Dendritic cell treated with granulocyte-macrophage colony-stimulating factor and Interleukin-4, amounts not matched to agents 40 ng/mL and 50 ng/mL, for 4 days (primary cell): ENCODE results near the gene ABTB2.

ENCODE experiments used
- H3K27ac Mint-ChIP-seq: one replicate; pipeline ENCODE4 v1.8.0; 2022; ENCODE audit warnings: mild to moderate bottlenecking, mixed read lengths
- H3K27me3 Mint-ChIP-seq: one replicate; pipeline ENCODE4 v1.8.0; 2022; ENCODE audit warnings: mild to moderate bottlenecking, mixed read lengths
- H3K36me3 Mint-ChIP-seq: one replicate; pipeline ENCODE4 v1.8.0; 2022; ENCODE audit warnings: low read depth, mixed read lengths
- H3K4me1 Mint-ChIP-seq: one replicate; pipeline ENCODE4 v1.8.0; 2022; ENCODE audit warnings: low read depth, mixed read lengths
- H3K4me3 Mint-ChIP-seq: one replicate; pipeline ENCODE4 v1.8.0; 2022; ENCODE audit warnings: mild to moderate bottlenecking, moderate library complexity, mixed read lengths
- H3K9me3 Mint-ChIP-seq: one replicate; pipeline ENCODE4 v1.8.0; 2022; ENCODE audit warnings: mixed read lengths
- intact Hi-C: fragments of 100-400 bp; cut with micrococcal nuclease; formaldehyde crosslinking; loops from one replicate; pipeline ENCODE4 v1.15.0; 2022

ABTB2 gene

DNA sequence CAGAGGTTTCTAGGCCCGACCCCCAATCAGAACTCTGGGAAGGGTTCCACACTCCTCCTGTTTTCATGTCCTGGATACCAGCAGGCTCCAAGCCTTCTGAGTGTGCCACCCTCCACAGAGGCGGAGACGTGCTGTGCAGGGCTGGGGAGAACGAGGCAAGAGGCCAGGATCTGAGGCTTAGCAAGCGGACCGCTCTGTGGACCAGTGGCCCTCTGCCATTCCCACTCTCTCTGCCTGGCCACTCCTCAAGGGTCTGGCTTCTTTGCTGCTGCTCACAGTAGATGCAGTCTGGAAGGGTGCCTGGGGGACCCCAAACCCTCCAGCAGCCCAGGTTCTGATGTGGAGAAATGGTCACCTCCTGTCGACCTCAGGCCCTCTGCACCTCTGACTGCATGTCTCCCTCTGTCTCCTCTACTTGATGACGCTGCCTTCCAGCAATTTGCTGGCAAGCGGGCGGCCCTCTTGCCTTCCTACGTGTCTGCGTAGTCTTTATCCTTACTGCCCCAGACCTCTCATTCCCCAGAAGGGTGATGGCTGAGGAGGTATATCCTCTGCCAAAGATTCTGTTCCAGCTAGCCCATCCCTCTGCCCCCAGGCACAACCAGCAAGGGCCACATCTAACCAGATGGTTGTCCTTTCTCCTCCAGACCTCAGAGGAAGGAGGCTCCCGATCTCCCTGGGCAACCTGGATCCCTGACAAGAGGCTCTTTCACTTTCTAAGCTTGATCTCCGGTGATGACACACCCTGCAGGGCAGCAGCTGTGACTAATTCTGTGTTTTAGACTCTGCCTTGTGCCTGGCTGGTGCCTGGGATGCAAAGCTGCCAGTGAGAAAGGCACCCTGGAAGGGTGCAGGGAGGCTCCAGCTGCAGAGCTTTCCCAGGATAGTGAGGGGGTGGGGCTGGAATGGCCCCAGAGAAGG is 165.1 kb downstream of the ABTB2 start:
- Mint-ChIP-seq H3K36me3 (no peaks in the 10 kb centered on the region), H3K4me1 (no peaks in the 10 kb centered on the region), H3K4me3 (no peak overlapping the region), H3K9me3 (no peaks in the 10 kb centered on the region), H3K27ac (no peak overlapping the region), H3K27me3 (no peaks in the 10 kb centered on the region)
- intact Hi-C loops = no loop called here

DNA sequence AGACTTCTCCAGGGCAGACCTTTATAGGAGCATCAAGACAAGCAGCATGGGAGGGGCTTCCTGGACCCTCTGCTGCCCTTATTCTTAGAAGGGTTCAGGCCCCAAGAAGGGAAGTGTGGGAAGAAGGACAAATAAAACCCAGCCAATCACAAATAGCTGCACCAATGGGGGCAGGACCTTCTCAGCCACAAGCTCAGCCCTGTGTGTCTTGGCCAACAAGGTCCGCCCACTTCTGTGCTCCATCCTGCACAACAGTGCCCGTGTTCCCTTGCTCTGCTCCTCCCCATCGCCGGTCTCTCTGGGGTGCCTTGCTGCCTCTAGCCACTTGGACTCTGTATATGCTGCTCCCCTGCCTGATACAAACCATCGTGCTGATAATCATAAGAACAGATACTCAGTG is 166.2 kb downstream of the ABTB2 start:
- Mint-ChIP-seq H3K9me3 (no peaks in the 10 kb centered on the region), H3K27ac (no peak overlapping the region), H3K4me3 (no peak overlapping the region), H3K27me3 (no peaks in the 10 kb centered on the region), H3K4me1 (no peaks in the 10 kb centered on the region), H3K36me3 (no peaks in the 10 kb centered on the region)
- intact Hi-C loops = no loop called here

GRCh38 chr11:34190192-34191139 is 167.3 kb downstream of the ABTB2 start:
- no peaks in the 10 kb centered on the region for H3K4me1 Mint-ChIP-seq
- intact Hi-C loops = no loop called here
- H3K4me3 Mint-ChIP-seq = no peak overlapping the region
- no peaks in the 10 kb centered on the region for H3K9me3 Mint-ChIP-seq
- no peaks in the 10 kb centered on the region for H3K36me3 Mint-ChIP-seq
- H3K27ac Mint-ChIP-seq = no peak overlapping the region
- H3K27me3 Mint-ChIP-seq = no peaks in the 10 kb centered on the region

DNA sequence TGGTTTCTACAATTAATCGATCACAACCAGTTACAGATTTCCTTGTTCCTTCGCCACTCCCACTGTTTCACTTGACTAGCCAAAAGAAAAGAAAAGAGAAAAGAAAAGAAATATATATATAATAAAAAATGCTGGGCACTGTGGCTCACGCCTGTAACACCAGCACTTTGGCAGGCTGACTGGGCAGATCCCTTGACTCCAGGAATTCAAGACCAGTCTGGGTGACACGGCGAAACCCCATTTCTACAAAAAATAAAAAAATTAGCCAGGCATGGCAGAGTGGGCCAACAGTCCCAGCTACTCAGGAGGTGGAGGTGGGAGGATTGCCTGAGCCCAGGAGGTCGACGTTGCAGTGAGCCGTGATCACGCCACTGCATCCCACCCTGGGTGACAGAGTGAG is 168.6 kb downstream of the ABTB2 start:
- H3K27me3 Mint-ChIP-seq = no peaks in the 10 kb centered on the region
- H3K36me3 Mint-ChIP-seq = no peaks in the 10 kb centered on the region
- H3K9me3 Mint-ChIP-seq = no peaks in the 10 kb centered on the region
- no peaks in the 10 kb centered on the region for H3K4me1 Mint-ChIP-seq
- intact Hi-C loops = no loop called here
- H3K4me3 Mint-ChIP-seq = no peak overlapping the region
- no peak overlapping the region for H3K27ac Mint-ChIP-seq

- Mint-ChIP-seq H3K9me3 (no peaks in the 10 kb centered on the region), H3K27ac (no peak overlapping the region), H3K4me3 (no peak overlapping the region), H3K27me3 (no peaks in the 10 kb centered on the region), H3K36me3 (no peaks in the 10 kb centered on the region), H3K4me1 (no peaks in the 10 kb centered on the region)
- intact Hi-C loops = no loop called here
These were observed 169.6 kb downstream of the ABTB2 start for GRCh38 chr11:34188181-34188580.

DNA sequence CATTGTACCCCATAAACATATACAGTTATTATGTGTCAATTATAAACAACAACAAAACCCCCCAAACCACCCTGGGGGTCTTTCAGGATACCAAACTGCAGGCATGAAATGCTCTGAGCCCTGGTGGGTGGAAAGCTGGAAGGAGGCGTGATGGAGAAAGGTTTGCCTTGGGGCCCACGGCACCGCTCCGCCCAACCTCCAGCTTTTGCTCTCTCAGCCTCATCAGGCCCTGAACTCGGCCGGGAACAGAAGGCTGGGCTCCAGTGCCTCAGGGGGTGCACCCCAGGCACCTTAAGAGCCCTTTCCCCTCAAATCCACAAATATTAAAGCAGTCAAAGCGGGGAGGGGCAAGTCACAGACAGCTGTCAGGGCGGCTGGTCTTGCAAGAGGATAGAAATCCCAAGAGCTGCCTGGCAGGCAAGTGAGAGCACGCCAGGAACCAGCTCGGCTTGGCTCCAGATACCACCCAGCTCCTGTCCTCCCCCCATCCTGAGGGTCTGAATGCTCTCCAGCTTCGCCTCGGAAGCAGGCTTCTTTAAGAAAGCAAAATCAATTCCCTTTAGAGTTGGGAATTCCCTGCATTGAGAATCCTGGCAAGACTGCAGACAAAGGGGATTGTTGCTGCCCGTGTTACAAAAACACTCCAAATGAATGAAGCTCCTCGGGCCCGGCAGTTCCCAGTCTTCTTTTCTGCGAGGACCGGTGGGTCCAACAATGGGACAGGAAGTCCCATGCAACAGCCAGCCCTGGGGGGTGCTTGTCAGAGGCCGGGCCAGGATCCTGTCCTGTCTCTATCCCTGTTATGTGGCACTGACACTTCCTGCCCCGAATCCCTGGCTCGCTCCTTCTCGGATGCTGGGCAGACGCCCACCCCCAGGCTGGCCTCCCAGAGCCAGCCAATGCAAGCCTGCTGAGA is 171.6 kb downstream of the ABTB2 start:
- Mint-ChIP-seq H3K4me3 (no peak overlapping the region), H3K27me3 (no peaks in the 10 kb centered on the region), H3K36me3 (no peaks in the 10 kb centered on the region), H3K9me3 (no peaks in the 10 kb centered on the region), H3K4me1 (peaks cover 9% of the 10 kb centered on the region), H3K27ac (no peak overlapping the region)
- intact Hi-C loops = no loop called here

DNA sequence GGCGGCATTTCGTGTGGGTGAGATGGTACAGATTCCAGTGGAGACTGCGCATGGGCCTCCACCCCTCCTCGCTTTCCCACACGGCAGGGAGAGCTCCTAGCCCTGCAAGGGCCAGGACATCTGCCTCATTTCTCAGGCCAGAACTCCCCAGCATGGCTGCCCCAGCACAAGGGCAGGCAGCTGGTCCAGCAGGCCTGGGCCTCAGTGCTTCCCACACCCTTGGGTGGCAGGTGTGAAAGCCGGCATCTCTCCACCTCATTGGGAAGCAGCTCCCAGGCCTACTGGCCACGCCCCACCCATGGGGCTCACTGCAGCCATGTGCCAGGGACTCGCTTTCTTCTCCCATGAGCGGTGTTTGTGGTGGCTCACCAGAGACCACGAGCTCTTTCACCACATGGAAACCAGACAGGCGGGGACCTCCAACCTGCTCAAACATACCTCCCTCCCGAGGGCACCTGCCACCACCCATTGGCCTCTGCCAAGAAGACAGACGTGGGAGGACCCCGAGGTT is 173.2 kb downstream of the ABTB2 start:
- peaks cover 16% of the 10 kb centered on the region for H3K4me1 Mint-ChIP-seq
- no peaks in the 10 kb centered on the region for H3K9me3 Mint-ChIP-seq
- intact Hi-C loops = no loop called here
- no peaks in the 10 kb centered on the region for H3K27me3 Mint-ChIP-seq
- no peak overlapping the region for H3K27ac Mint-ChIP-seq
- H3K4me3 Mint-ChIP-seq = no peak overlapping the region
- no peaks in the 10 kb centered on the region for H3K36me3 Mint-ChIP-seq

- Mint-ChIP-seq H3K36me3 (no peaks in the 10 kb centered on the region), H3K27me3 (no peaks in the 10 kb centered on the region), H3K27ac (no peak overlapping the region), H3K9me3 (no peaks in the 10 kb centered on the region), H3K4me3 (no peak overlapping the region), H3K4me1 (peaks cover 16% of the 10 kb centered on the region)
- intact Hi-C loops = no loop called here
These were observed 173.9 kb downstream of the ABTB2 start for GRCh38 chr11:34183848-34184391.

DNA sequence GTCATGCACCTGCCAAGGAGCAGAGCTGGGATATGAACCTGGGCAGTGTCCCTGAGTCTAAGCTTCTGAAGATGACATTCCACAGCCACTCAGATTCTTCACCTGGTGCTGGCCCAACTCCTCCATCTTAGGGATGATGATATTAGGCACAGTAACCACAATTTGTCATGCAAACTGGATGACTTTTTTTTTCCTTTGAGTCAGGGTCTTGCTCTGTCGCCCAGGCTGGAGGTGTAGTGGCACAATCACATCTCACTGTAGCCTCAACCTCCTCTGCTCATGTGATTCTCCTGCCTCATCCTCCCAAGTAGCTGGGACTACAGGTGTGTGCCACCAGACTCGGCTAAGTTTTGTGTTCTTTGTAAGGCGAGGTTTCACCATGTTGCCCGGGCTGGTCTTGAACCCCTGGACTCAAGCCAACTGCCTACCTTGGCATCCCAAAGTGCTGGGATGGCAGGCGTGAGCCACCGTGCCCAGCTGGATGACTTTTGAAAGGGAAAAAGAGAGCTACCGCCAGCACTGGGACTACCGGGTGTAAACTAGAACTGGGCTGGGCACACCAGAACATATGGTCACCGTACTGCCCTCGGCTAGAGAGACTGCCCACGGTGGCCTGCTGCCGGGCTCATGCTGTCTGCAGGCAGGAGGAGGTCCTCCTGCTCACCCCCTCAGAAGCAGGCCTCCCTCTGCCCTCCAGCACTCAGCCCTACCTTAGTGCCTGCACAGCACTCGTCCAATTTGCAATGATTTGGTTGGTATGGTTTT is 174.7 kb downstream of the ABTB2 start:
- H3K9me3 Mint-ChIP-seq = no peaks in the 10 kb centered on the region
- no peak overlapping the region for H3K27ac Mint-ChIP-seq
- intact Hi-C loops = no loop called here
- H3K4me3 Mint-ChIP-seq = no peak overlapping the region
- H3K27me3 Mint-ChIP-seq = no peaks in the 10 kb centered on the region
- no peaks in the 10 kb centered on the region for H3K36me3 Mint-ChIP-seq
- H3K4me1 Mint-ChIP-seq = peaks cover 18% of the 10 kb centered on the region

GRCh38 chr11:34182425-34182824 is 175.4 kb downstream of the ABTB2 start:
- H3K36me3 Mint-ChIP-seq = no peaks in the 10 kb centered on the region
- no peaks in the 10 kb centered on the region for H3K27me3 Mint-ChIP-seq
- H3K4me1 Mint-ChIP-seq = peaks cover 20% of the 10 kb centered on the region
- H3K27ac Mint-ChIP-seq = no peak overlapping the region
- no peaks in the 10 kb centered on the region for H3K9me3 Mint-ChIP-seq
- intact Hi-C loops = no loop called here
- no peak overlapping the region for H3K4me3 Mint-ChIP-seq

DNA sequence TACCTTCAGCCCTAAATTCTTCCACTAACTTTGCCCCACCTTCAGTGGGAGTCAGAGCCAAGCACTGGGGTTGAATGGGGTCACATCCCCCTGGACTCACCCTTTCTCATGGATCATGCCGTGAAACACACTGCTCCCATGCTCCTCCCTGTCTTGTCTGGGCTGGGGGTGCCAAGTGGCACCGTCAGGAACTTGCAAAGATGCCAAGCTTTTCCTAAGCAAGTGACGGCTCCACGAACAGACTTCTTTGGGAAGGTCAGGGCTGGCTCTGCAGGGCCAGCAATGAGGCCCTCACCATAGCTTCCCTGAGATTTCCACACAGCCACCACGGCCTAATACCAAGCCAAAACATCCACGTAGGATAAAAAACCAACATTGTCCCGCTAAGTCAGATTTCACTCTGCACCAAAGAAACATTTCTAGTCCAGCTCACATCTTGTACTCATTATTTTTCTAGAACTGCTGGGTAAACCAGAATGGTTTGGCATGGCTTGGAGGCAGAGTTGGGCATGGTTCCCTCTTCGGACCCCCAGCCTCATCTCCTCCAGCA is 175.9 kb downstream of the ABTB2 start:
- intact Hi-C loops = no loop called here
- peaks cover 20% of the 10 kb centered on the region for H3K4me1 Mint-ChIP-seq
- no peaks in the 10 kb centered on the region for H3K36me3 Mint-ChIP-seq
- no peak overlapping the region for H3K4me3 Mint-ChIP-seq
- H3K27ac Mint-ChIP-seq = no peak overlapping the region
- H3K27me3 Mint-ChIP-seq = no peaks in the 10 kb centered on the region
- H3K9me3 Mint-ChIP-seq = no peaks in the 10 kb centered on the region

GRCh38 chr11:34181251-34181650 is 176.6 kb downstream of the ABTB2 start:
- Mint-ChIP-seq H3K4me1 (peaks cover 23% of the 10 kb centered on the region), H3K27ac (no peak overlapping the region), H3K27me3 (no peaks in the 10 kb centered on the region), H3K9me3 (no peaks in the 10 kb centered on the region), H3K4me3 (no peak overlapping the region), H3K36me3 (no peaks in the 10 kb centered on the region)
- intact Hi-C loops = no loop called here
